IPS DF 4.7 (cell line): ENCODE results near the gene RIN2.
"Not testable (repeated sequence)": the region's sequence is repeated elsewhere in the genome, so short reads cannot be mapped to it uniquely, and the experiment has no call there.

Source experiments
- DNase-seq: peaks from one replicate; pipeline ENCODE4 v3.0.0-alpha.2; 2013; ENCODE audit warnings: low spot score; ENCODE audit errors: extremely low read depth

The RIN2 gene

DNA sequence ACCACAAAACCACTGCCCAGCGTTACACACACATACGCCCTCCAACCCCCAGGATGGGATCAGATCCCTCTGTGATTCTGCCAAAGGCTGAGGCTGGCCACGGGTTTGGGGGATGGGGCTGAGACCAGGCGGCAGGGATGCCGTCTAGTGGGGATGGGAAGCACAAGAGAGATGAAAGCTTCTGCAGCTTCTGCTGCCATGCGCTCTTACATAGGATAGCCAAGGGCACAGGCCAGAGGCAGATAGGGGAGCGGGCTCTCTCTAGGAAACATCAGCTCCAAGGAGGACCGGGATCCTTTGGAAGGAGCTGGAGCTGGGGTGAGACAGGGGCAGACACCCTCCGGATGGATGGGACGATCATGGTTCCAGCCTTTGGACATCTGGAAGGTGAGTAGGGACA is 18.7 kb upstream of the RIN2 start:
- DNase-seq: no peak

DNA sequence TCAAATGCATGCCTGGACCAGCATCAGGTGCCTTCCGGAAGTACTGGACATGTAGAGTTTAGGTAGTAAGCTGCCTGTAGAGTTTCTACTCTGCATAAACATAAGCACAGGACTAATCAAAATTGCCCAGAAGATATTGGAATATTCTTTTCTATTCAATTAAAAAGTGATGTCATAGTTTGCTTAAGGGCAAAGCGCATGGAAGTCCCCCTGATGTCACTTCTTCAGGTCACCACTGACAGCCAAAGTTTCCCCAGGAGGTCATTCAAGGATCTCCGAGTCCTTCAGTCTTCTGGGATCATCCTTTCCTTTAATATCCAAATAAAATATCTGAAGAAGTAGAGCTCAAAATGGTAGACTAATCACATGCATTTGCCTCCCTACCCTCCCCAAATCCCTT is 17.5 kb upstream of the RIN2 start:
- no peak for DNase-seq

- no peak for DNase-seq
Observed at GRCh38 chr20:19741924-19742323, 16.1 kb upstream of the RIN2 start.

- DNase-seq: no peak
Observed at GRCh38 chr20:19742974-19743639, 15.0 kb upstream of the RIN2 start.

GRCh38 chr20:19743640-19743995 is 14.4 kb upstream of the RIN2 start:
- no peak for DNase-seq

GRCh38 chr20:19745106-19745505 is 13.0 kb upstream of the RIN2 start:
- DNase-seq: no peak

- no peak for DNase-seq
Observed at GRCh38 chr20:19745584-19745983, 12.5 kb upstream of the RIN2 start.

DNA sequence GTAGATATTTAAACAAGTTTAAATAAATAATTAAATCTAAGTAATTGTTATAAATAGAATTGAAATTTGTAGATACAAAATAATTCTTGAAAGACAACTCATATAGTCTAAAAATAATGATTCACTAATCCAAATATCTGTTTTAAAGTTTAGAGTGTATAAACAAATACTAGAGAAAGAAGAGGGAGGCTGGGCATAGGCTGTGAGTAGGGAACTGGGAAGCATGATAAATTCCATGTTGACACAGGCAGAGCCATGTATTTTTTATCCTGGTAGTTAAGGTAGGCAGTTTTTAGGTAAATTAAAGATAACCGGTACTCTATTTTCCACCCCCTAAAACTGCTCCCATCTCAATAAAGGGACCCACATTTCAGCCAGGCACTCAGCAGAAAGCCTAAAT is 11.7 kb upstream of the RIN2 start:
- DNase-seq: no peak

DNA sequence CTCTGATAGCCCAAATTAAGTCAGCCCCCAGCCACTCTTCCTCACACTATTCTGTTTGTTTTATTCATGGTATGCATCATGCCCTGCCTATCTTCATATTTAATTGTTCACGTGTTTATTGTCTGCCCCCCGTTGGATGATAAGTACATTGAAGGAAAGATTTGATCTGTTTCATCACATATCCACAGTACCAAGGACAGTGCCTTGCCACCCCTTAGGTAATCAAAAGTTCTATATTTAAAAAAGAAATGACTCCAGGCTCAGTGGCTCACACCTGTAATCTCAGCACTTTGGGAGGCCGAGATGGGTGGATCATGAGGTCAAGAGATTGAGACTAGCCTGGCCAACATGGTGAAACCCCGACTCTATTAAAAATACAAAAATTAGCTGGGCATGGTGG is 10.2 kb upstream of the RIN2 start:
- no peak for DNase-seq

DNA sequence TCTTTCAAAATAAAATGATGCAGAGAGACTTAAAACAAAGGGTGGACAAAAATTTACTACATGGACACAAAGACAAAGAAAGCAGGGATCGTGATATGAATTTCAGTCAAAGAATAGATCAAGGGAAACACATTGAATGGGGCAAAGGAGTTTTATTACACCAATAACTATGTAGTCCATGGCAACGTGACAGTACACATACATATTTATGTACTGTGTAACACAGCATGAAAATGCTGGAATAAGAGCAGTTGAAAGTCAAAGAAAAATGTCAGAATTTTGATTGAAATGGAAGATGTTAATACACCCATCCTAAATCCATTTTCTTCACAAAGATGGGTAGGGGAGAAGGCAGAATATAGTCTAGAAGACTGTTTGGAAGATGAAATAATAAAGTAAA is 9.4 kb upstream of the RIN2 start:
- DNase-seq: no peak

DNA sequence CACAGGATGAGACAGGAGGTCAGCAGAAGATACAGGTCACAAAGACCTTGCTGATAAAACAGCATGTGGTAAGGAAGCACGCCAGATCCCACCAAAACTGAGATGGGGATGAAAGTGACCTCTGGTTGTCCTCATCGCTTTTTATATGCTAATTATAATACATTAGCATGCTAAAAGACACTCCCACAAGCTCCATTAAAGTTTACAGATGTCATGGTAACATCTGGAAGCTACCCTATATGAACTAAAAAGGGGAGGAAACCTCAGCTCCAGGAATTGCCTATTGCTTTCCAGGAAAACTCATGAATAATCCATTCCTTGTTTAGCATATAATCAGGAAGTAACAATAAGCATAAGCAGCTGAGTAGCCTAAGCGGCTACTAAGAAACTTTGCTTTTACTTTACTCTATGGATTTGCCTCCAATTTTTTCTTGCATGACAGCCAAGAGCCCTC is 8.4 kb upstream of the RIN2 start:
- DNase-seq: no peak

- no peak for DNase-seq
Observed at GRCh38 chr20:19750101-19750606, 7.9 kb upstream of the RIN2 start.

- no peak for DNase-seq
Observed at GRCh38 chr20:19750907-19751636, 7.0 kb upstream of the RIN2 start.

DNA sequence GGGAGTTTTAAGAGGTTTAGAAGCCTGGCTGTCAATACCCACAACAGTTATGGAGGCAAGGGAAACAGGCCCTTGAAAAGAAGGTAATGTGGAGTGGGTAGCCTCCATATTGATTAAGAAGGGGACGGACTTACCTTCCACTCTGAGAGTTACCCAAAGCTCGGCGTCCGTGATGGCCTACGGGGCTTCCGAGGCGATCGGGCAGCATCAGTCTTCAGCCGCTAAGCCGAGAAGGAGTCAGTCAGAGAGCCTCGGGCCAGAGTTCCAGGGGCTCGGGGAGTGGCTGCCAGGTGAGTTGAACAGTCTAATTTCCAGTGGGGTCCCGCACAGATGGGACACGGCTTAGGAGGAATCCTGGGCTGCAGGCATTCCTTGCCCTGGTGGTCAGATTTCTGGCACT is 3.9 kb upstream of the RIN2 start:
- not testable (repeated sequence) for DNase-seq

DNA sequence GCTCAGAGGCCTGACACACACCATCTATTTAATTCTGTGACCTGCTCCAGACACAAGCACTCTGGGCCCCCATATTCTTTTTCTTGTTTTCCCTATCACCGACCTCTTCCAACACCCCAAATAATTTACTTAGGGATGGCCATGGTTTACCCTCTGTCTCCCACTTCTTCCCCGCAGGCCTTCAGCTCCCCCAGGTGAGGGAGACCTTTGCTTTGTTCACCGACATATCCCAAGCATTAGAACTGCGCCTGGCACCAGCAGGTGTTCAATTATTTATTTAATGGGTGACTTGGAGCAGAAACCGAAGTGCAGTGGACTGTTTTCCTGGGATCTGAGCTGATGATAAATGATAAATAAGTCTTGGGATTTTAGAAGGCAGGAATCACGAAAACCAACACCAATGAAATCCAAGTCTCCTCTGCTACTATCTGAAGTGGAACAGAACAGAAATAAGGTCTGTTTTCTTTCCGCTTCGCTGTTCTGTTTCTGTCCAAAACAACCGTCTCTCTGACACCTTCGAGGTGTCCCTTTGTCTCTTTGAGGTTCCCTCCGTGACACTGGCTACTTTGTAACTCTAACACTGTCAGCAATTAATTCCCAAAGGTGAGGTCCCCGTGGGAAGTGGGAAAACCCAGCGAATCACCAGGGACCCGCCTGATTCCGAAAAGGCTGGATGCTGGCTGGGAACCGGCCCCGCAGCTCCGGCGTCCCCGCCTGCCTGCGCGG is 1.1 kb upstream of the RIN2 start:
- DNase-seq: no peak

DNA sequence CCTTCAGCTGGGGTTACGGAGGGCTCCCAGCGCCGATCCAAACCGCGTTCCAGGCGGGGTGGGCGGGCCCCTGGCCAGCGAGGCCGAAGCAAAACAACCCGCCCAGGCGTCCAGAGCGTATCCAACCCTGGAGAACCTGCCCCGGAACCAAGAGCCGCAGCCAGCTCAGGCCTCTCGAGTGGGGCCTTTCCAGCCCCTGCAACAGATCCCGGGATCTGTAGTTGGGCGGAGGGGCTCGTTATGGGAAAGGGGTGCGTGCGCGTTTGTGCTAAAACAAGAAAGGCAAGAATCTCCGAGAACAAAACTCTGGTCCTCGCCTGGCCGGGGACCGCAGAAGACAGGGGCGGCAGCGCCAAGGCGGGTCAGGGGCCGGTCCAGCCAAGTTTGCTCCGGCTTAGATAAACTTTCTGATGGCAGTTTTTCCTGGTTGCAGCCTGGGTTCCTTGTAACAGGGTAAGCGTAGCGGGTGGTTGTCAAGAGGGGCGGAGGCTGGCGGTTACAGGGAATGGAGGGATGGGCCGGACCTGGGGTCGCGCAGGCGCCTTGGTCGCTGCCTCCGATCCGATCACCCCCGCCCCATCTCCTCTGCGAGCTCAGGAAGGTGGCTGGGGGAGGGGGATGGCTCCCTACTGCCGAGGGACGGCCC is 448 bp upstream of the RIN2 start:
- DNase-seq: peak; percentile 78

DNA sequence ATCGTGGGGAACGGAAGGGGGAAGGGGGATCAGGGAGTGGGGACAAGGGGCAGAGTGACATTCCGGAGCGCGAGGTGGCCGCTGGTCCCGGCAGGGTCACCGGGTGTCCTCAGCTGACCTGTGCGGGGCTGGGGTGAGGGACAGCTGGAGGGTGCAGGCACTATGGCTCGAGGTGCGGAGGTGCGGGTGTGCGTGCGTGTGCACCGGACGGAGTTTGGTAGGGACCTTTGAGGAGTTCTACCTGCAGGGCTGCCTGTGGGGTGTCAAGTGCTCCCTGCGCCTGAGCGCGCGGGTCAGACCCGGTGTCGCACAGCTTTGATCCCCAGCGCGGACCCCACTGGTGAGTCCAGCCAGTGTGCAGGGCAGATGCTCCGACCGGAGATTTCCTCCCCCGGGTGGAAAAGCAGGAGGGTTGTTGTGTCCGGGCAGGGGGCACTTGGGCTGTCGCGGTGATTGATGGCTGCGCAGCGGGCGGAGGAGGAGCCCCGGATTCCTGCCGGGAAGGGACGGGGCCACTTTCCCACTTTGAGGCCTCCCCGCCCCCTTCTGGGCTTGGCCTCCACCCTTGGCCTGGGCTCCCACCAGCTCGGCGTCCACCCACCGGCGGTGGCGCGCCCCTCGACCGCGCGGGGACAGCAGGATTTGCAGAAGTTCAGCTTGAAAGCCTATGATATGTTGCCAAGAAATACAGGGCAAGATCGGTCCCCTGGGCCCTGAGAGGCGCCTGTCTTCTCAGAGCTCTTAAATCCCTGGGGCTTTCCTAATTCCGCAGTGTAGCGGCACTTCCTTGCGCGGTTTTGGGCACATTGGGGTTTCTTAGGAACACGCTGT is 658 bp downstream of the RIN2 start:
- no peak for DNase-seq

- DNase-seq: no peak
Observed at GRCh38 chr20:19760371-19760721, 2.3 kb downstream of the RIN2 start.

DNA sequence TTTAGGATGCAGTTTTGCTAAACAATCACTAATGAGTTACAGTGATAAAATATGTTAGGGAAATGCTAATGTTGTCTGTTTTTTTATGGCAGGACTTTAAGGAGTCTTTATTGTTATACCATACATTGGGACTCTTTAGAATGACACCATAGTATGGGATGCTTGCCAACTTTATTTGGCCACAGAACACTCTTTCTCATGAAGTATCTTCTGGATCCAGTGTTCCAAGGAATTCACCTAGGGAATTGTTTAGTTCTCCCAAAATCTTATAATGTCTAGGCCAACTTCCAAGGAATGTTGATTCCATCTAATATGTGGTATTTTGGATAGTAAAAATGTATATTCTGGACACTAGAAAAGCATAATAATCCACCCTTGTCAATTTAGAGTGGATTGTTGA is 3.3 kb downstream of the RIN2 start:
- no peak for DNase-seq

DNA sequence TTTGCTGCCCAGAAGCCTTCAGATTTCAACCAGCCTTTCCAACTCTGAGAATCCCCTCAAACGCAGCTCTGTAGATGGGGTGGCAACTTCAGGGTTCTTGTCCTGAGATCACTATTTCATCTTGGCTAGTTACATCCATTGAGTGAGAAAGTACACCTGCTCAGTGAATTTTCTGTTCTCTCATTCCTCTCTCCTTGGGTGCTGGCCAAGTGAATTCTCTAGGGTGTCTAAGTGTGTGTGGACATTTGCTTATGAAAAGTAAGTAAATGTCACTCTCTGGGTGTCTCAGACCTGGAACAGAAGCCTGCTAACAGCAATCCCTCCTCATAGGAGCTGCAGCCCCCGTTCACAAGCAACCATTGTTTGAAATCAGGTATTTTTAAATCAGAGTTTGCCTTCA is 3.8 kb downstream of the RIN2 start:
- DNase-seq: no peak

DNA sequence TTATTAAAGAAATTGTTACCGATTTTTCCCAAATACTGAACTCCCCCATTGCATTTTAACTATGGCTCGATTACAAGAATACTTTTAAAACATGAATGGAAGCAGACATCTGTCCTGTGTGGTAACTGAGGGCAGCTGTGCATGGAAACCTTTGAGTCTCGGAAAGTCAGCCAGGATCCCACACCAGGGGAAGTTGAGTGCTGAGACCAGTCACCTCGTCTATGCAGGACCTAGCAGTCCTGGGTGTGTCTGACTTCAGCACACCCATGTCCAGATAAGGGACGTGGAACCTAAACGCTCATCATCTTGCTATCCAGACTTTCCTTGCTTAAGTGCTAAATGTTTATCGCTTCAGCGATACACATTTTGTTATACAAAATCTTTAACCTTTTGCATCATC is 6.1 kb downstream of the RIN2 start:
- DNase-seq: no peak
